Hematopoietic multipotent progenitor cell (in vitro differentiated cells): ENCODE measurements around the gene UFSP2. TPM values are rescaled to one million over a fixed set of nuclear protein-coding genes. Genes with fewer than 3 reads are reported as not detected.

ENCODE experiments used
- DNase-seq, 3 donors: peaks; one replicate each; pipeline ENCODE4 v3.0.0-alpha.2; 2011 to 2015; ENCODE audit warnings: low read depth in 2 of 3, low spot score in 2 of 3
- small RNA-seq: library from RNA; depleted of rRNA; stranded (forward); fragments of <200 nt; gene quantifications from one replicate; pipeline ENCODE3, GENCODE V24; 2012
- total RNA-seq: library from RNA; depleted of rRNA; stranded (reverse); fragments of >200 nt; gene quantifications from one replicate; pipeline ENCODE4 v1.2.3, GENCODE V29; 2012

Gene UFSP2
- total RNA-seq, 1 donor: 16.2 TPM

GRCh38 chr4:185357733-185358440 lies 67.9 kb downstream of the UFSP2 start:
- DNase-seq: no peak

- no peak for DNase-seq
Measured at GRCh38 chr4:185357211-185357610, 68.6 kb downstream of the UFSP2 start.

- no peak for DNase-seq
Measured at GRCh38 chr4:185352741-185353140, 73.0 kb downstream of the UFSP2 start.

- DNase-seq: no peak
Measured at GRCh38 chr4:185352202-185352601, 73.6 kb downstream of the UFSP2 start.

- DNase-seq: no peak
Measured at GRCh38 chr4:185351691-185352090, 74.1 kb downstream of the UFSP2 start.

Small RNA genes within 50 kb of the gene (small RNA-seq; reads per million reads assigned to genes)
- gene RF00019: not detected

Other genes with a start within 250 kb of the UFSP2 start
- gene CFAP97, start 222.0 kb downstream of the UFSP2 start, total RNA-seq: 10.0 TPM
- gene SNX25, start 216.4 kb downstream of the UFSP2 start, total RNA-seq: 0.81 TPM
- gene LRP2BP, start 30.0 kb downstream of the UFSP2 start, total RNA-seq: 0.54 TPM
- 4.3 TPM for gene ANKRD37, start 29.1 kb downstream of the UFSP2 start, total RNA-seq
- gene CCDC110, start 45.8 kb upstream of the UFSP2 start, total RNA-seq: not detected
- under 0.01 TPM for gene PDLIM3, start 109.5 kb upstream of the UFSP2 start, total RNA-seq